A549 (cell line): ENCODE data around the gene ARHGAP35. TPM values are rescaled to one million over a fixed set of nuclear protein-coding genes. Genes with fewer than 3 reads are reported as not detected.

Experiments used
- ATAC-seq, 2 experiments: fragments of 200-7000 bp in 1 of 2; fragments of >200 bp in 1 of 2; cut with Nextera tagmentation in 1 of 2; cut with Tn5 transposase in 1 of 2; 3 replicates each; pipeline versions ENCODE4 v1.8.0 to v1.9.1; 2018 to 2020; ENCODE audit warnings: mild to moderate bottlenecking in 1 of 2, moderate library complexity in 1 of 2
- CTCF ChIA-PET: fragments of 300-600 bp; sonication (Branson Sonifier 250); formaldehyde crosslinking; extraction: SDS; loops from one replicate; lab custom pipeline; 2021; ENCODE audit warnings: antibody characterized with exemption, inconsistent platforms; lab: Yijun Ruan, JAX
- POLR2A ChIA-PET: fragments of 350-600 bp; formaldehyde crosslinking; extraction: SDS; loops from one replicate; lab custom pipeline; 2021; ENCODE audit warnings: antibody characterized with exemption, inconsistent platforms; lab: Yijun Ruan, JAX
- DNase-seq, 2 experiments: peaks; one replicate each; pipeline versions ENCODE4 v3.0.0 to v3.0.0-alpha.2; 2011 to 2016; ENCODE audit warnings: low read depth in 1 of 2, low spot score in 1 of 2
- FAIRE-seq: peaks from 2 replicates; lab custom pipeline; 2011; peaks lifted over from hg19 to GRCh38; lab: Jason Lieb, UNC
- H3K27ac ChIP-seq, 2 experiments: fragments of >200 bp; sonication (Bioruptor Twin); formaldehyde crosslinking; 3 replicates each; pipeline ENCODE4 v1.5.1; 2016 to 2017
- H3K4me1 ChIP-seq: fragments of >200 bp; sonication (Bioruptor Twin); formaldehyde crosslinking; 3 replicates; pipeline ENCODE4 v1.6.1; 2016
- H3K4me2 ChIP-seq: fragments of >200 bp; sonication (Bioruptor Twin); formaldehyde crosslinking; 3 replicates; pipeline ENCODE4 v1.6.1; 2016
- H3K4me3 ChIP-seq: fragments of >200 bp; sonication (Bioruptor Twin); formaldehyde crosslinking; 3 replicates; pipeline ENCODE4 v1.5.1; 2016
- H3K9me3 ChIP-seq: fragments of >200 bp; sonication (Bioruptor Twin); formaldehyde crosslinking; 3 replicates; pipeline ENCODE4 v1.6.1; 2016
- BHLHE40 ChIP-seq: IDR thresholded peaks from 2 replicates; pipeline ENCODE4 v1.6.1; 2012; ENCODE audit warnings: low read depth, low read length, inconsistent platforms
- CBX2 ChIP-seq: fragments of 200-600 bp; sonication (generic); IDR thresholded peaks from 2 replicates; pipeline ENCODE4 v1.6.1; 2016; ENCODE audit warnings: low read depth, mild to moderate bottlenecking, borderline replicate concordance
- CHD2 ChIP-seq: fragments of 150-350 bp; IDR thresholded peaks from 2 replicates; pipeline ENCODE4 v1.6.1; 2014; ENCODE audit warnings: low read length; ENCODE audit not compliant: partially characterized antibody
- EHF ChIP-seq: fragments of 250-450 bp; sonication (Bioruptor Pico); IDR thresholded peaks from 2 replicates; pipeline ENCODE4 v1.5.0; 2020; ENCODE audit warnings: mild to moderate bottlenecking
- EP300 ChIP-seq, 2 experiments: fragments of >200 bp; sonication (Bioruptor Twin); formaldehyde crosslinking; IDR thresholded peaks; 2 replicates in 1 of 2; 3 replicates in 1 of 2; pipeline ENCODE4 v1.6.1; 2016 to 2017
- ESRRA ChIP-seq: fragments of 150-350 bp; IDR thresholded peaks from 2 replicates; pipeline ENCODE4 v1.6.1; 2014; ENCODE audit warnings: mild to moderate bottlenecking, low read length, borderline replicate concordance
- FOSL2 ChIP-seq, 2 experiments: fragments of 450-650 bp in 1 of 2; fragments of >200 bp in 1 of 2; sonication (Bioruptor Twin) in 1 of 2; formaldehyde crosslinking; IDR thresholded peaks; 2 replicates each; pipeline versions ENCODE4 v1.5.0 to v1.6.1; 2016 to 2020; ENCODE audit warnings: mild to moderate bottlenecking in 1 of 2, moderate library complexity in 1 of 2
- FOXS1 ChIP-seq: fragments of 250-450 bp; sonication (Bioruptor Pico); IDR thresholded peaks from 2 replicates; pipeline ENCODE4 v1.5.0; 2020; ENCODE audit warnings: mild to moderate bottlenecking, moderate library complexity
- GATA3 ChIP-seq: IDR thresholded peaks from 2 replicates; pipeline ENCODE4 v1.6.1; 2012; ENCODE audit warnings: borderline replicate concordance
- JUN ChIP-seq, 2 experiments: fragments of >200 bp; sonication (Bioruptor Twin); formaldehyde crosslinking; IDR thresholded peaks; 2 replicates in 1 of 2; 3 replicates in 1 of 2; pipeline ENCODE4 v1.6.1; 2016 to 2017
- NFE2L2 ChIP-seq: fragments of 150-350 bp; conservative IDR thresholded peaks from 2 replicates; pipeline ENCODE4 v1.6.1; 2014; ENCODE audit warnings: low read length
- NR3C1 ChIP-seq: fragments of >200 bp; sonication (Bioruptor Twin); formaldehyde crosslinking; IDR thresholded peaks from 3 replicates; pipeline ENCODE4 v1.6.1; 2017
- PHF8 ChIP-seq: fragments of 200-600 bp; sonication (generic); IDR thresholded peaks from 2 replicates; pipeline ENCODE4 v1.6.1; 2016; ENCODE audit warnings: low read depth, mild to moderate bottlenecking, antibody characterized with exemption, moderate library complexity, borderline replicate concordance
- POLR2AphosphoS2 ChIP-seq: conservative IDR thresholded peaks from 2 replicates; pipeline ENCODE4 v1.6.1; 2012; ENCODE audit warnings: low read length, improper control_type of control experiment, inconsistent platforms
- RAD21 ChIP-seq, 2 experiments: fragments of >200 bp in 1 of 2; sonication (Bioruptor Twin) in 1 of 2; formaldehyde crosslinking in 1 of 2; IDR thresholded peaks in 1 of 2; conservative IDR thresholded peaks in 1 of 2; 2 replicates in 1 of 2; 3 replicates in 1 of 2; pipeline ENCODE4 v1.6.1; 2012 to 2018; ENCODE audit warnings: inconsistent platforms in 1 of 2
- RFX5 ChIP-seq: fragments of 450-650 bp; IDR thresholded peaks from 2 replicates; pipeline ENCODE4 v1.7.1; 2014; ENCODE audit warnings: antibody characterized with exemption, mild to moderate bottlenecking, moderate library complexity
- SREBF2 ChIP-seq: fragments of 450-650 bp; IDR thresholded peaks from 2 replicates; pipeline ENCODE4 v1.6.1; 2014; ENCODE audit warnings: mild to moderate bottlenecking, moderate library complexity
- TFCP2L1 ChIP-seq: fragments of 250-450 bp; sonication (Bioruptor Pico); IDR thresholded peaks from 2 replicates; pipeline ENCODE4 v1.5.0; 2021; ENCODE audit warnings: mild to moderate bottlenecking
- ZC3H11A ChIP-seq: fragments of 450-650 bp; IDR thresholded peaks from 2 replicates; pipeline ENCODE4 v1.6.1; 2014; ENCODE audit warnings: antibody characterized with exemption, mild to moderate bottlenecking
- ZFP36 ChIP-seq: fragments of 450-650 bp; IDR thresholded peaks from 2 replicates; pipeline ENCODE4 v1.6.1; 2014; ENCODE audit warnings: borderline replicate concordance; ENCODE audit not compliant: partially characterized antibody
- ZNF302 ChIP-seq: fragments of 250-450 bp; sonication (Bioruptor Pico); IDR thresholded peaks from 2 replicates; pipeline ENCODE4 v1.9.0; 2021; ENCODE audit warnings: inconsistent platforms, mild to moderate bottlenecking, moderate library complexity
- WGBS: methylation state at CpG from one replicate; pipeline ENCODE4 v1.1.6; 2017; ENCODE audit errors: missing lambda C conversion rate; 5-methylcytosine and 5-hydroxymethylcytosine counted together
- polyA plus RNA-seq, 4 experiments: library from polyadenylated mRNA; depleted of rRNA in 3 of 4; stranded (reverse); fragments of >200 nt; fragmentation: RNase III in 1 of 4; extraction: RNeasy Plus Mini Kit Qiagen cat#74134 plus additional on column Dnase treatment in 1 of 4; gene quantifications; 2 replicates in 3 of 4; 3 replicates in 1 of 4; pipeline ENCODE4 v1.2.3, GENCODE V29; 2011 to 2017
- TF ChIP-seq, protein P1 (sequence below): fragments of >200 bp; sonication (Bioruptor Twin); formaldehyde crosslinking; IDR thresholded peaks from 2 replicates; pipeline ENCODE4 v1.6.1; 2016
- TF ChIP-seq, protein P2 (sequence below): fragments of 150-350 bp; IDR thresholded peaks from 2 replicates; pipeline ENCODE4 v1.6.1; 2014; ENCODE audit warnings: low read depth, mild to moderate bottlenecking, low read length
- TF ChIP-seq, protein P3 (sequence below): IDR thresholded peaks from 2 replicates; pipeline ENCODE4 v1.6.1; 2012; ENCODE audit warnings: low read depth, borderline replicate concordance
- TF ChIP-seq, protein P4 (sequence below): IDR thresholded peaks from 2 replicates; pipeline ENCODE4 v1.6.1; 2012

The ARHGAP35 gene
- polyA plus RNA-seq, 2 of the 4 experiments (the other 2 are of a cell fraction): 33.3 to 48.5 TPM

DNA sequence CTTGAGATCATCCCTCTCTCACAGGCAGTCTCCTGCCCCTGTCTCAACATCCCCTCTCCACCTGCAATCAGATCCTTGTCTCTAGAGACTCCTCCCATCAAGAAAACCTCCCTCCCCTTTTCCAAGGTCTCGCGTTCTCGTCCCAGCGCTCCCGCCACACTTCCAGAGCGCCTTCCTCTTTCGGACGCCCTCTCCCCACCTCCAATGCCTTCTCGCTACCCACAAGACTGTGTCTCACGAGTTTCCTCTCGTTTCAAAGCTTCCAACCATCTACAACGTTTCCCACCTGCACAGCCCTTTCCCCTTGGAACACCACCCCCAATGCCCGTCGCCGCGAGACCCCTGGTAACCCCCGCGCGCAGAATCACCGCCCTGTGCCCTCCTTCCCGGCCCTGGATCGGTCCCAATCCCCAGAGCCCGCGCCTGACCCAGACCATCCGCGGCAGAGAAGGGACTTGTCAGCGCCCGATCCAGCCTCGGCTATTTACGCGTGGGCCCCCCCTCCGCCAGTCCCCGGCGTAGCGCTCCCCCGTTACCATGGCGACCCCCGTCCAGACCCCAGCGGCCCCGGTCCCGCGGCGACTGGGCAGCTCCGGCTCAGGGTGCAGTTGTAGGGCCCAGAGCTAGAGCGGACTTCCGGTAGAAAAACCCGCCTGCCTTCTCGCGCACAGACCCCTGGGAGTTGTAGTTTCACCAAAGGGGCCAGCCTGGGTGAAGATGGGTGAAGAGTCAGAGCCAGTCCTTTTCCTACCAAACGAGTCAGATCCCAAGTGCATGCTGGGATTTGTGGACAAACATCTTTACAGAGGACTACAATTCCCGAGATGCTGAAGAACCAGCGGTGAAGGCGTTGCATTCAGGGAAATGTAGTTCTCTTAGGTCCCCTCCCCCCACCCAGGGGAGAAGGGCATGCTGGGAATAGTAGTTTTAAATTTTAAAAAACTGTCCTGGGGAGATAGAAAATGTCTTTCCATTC, 10.3 kb upstream of the ARHGAP35 start, which contains the start of gene AP2S1 (continued):
- TF ChIP-seq TFCP2L1 (CRISPR knock-in tag) (peak; percentile 68), POLR2AphosphoS2 (no peak), ZFP36 (no peak), PHF8 (peak; percentile 94), JUN (IDR thresholded peaks at IDR 0.05) (peak; percentile 71 to 92), NFE2L2 (no peak), SREBF2 (no peak), RFX5 (no peak; the same call in 1 of the 2 replicates), ESRRA (no peak), GATA3 (peak; percentile 14; the same call in 1 of the 2 replicates), EHF (CRISPR knock-in tag) (no peak), RAD21 (conservative IDR thresholded peaks at IDR 0.05 in 1 of 2, IDR thresholded peaks at IDR 0.05 in 1 of 2) (0 out of 5 replicates have a peak, but pooled peaks of 1 of the 2 experiments have one; percentile 5), BHLHE40 (no peak)
- TF ChIP-seq, protein P1, sequence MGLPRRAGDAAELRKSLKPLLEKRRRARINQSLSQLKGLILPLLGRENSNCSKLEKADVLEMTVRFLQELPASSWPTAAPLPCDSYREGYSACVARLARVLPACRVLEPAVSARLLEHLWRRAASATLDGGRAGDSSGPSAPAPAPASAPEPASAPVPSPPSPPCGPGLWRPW: no peak

DNA sequence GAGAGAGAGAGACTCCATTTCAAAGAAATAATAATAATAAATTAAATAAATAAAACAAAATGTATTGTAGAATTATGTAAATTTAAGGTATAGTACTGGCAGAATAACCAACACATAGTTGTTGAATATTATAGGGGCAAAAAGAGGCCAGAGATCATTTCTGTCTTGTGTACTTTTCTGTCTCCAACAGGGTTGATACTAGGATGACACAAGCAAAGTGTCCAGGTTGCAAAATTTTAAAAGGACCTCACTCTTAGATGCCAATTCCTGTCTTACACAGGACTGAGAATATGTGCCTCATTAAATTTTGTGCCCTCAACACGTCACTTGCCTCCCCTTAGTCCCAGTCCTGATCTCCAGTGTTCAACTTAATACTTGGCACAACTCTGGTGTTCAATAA, 8.0 kb upstream of the ARHGAP35 start:
- H3K4me3 ChIP-seq: no peak overlapping the region
- DNase-seq (no peak), ATAC-seq (no peak), FAIRE-seq (no peak)
- peaks cover 24% of the 10 kb centered on the region for H3K4me1 ChIP-seq
- ChIA-PET POLR2A (no interaction called here), CTCF (interaction anchor here (1.3 to 44.5 kb wide), 5 partner anchors 10 to 160 kb away, joined by 5 to 1222 read pairs (median 12); no protein-coding TSS in a partner anchor)
- no peaks in the 10 kb centered on the region for H3K9me3 ChIP-seq
- 61% methylated on average over 1 of the region's 1 CpG for WGBS
- no peak for TF ChIP-seq TFCP2L1 (CRISPR knock-in tag)
- no peak for TF ChIP-seq JUN (IDR thresholded peaks at IDR 0.05)
- no peak for TF ChIP-seq ZNF302 (CRISPR knock-in tag)
- TF ChIP-seq, protein P2, sequence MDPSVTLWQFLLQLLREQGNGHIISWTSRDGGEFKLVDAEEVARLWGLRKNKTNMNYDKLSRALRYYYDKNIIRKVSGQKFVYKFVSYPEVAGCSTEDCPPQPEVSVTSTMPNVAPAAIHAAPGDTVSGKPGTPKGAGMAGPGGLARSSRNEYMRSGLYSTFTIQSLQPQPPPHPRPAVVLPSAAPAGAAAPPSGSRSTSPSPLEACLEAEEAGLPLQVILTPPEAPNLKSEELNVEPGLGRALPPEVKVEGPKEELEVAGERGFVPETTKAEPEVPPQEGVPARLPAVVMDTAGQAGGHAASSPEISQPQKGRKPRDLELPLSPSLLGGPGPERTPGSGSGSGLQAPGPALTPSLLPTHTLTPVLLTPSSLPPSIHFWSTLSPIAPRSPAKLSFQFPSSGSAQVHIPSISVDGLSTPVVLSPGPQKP: no peak
- no peak for TF ChIP-seq EP300 (IDR thresholded peaks at IDR 0.05)
- TF ChIP-seq FOSL2 (IDR thresholded peaks at IDR 0.05): no peak
- TF ChIP-seq FOSL2 (CRISPR knock-in tag; IDR thresholded peaks at IDR 0.05): no peak
- TF ChIP-seq ZFP36: no peak
- no peak for TF ChIP-seq FOXS1
- no peak for TF ChIP-seq CBX2
- TF ChIP-seq CHD2: no peak
- no peak for TF ChIP-seq ZC3H11A
- no peak for TF ChIP-seq RAD21 (conservative IDR thresholded peaks at IDR 0.05 in 1 of 2, IDR thresholded peaks at IDR 0.05 in 1 of 2)
- TF ChIP-seq SREBF2: no peak
- no peak for TF ChIP-seq BHLHE40
- TF ChIP-seq, protein P3, sequence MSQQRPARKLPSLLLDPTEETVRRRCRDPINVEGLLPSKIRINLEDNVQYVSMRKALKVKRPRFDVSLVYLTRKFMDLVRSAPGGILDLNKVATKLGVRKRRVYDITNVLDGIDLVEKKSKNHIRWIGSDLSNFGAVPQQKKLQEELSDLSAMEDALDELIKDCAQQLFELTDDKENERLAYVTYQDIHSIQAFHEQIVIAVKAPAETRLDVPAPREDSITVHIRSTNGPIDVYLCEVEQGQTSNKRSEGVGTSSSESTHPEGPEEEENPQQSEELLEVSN: no peak
- TF ChIP-seq GATA3: no peak
- TF ChIP-seq, protein P4, sequence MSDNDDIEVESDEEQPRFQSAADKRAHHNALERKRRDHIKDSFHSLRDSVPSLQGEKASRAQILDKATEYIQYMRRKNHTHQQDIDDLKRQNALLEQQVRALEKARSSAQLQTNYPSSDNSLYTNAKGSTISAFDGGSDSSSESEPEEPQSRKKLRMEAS: no peak
- no peak for TF ChIP-seq RFX5
- TF ChIP-seq NR3C1: no peak
- TF ChIP-seq PHF8: no peak
- no peak overlapping the region for H3K4me2 ChIP-seq
- no peak overlapping the region for H3K27ac ChIP-seq
